Measurements from ENCODE around the gene CCL14. TPM values are rescaled to one million over a fixed set of nuclear protein-coding genes. Genes with fewer than 3 reads are reported as not detected.
A peak's percentile ranks its signal among the peaks of the same experiment; 100 is the strongest.

CCL14 gene
- total RNA-seq, 4 donors from 2014 or later, result 3.5 to 28.2 (median 17.3) TPM

GRCh38 chr17:35972066-35972465, 14.5 kb downstream of the CCL14 start:
- TF ChIP-seq POLR2A (IDR thresholded peaks at IDR 0.05), result no peak
- intact Hi-C loops (cut with DNase I; ENCODE audit: low total_unique reads), result no loop called here
- DNase-seq (ENCODE audit: low spot score in 2 of 2), result no peak
- WGBS, 2 donors, result 79 to 83% methylated on average over 1 of the region's 1 CpG
- H3K4me3 ChIP-seq (ENCODE audit: low read depth, poor library complexity, severe bottlenecking), result no peak overlapping the region

- 43 to 44% methylated on average over 8 of the region's 8 CpGs for WGBS, 2 donors
- intact Hi-C loops (cut with DNase I; ENCODE audit: low total_unique reads), result loop anchor here (10.0 kb wide), 1 partner anchor 515 kb away; the partner anchor contains the start of gene ZNHIT3
- no peak overlapping the region for H3K4me3 ChIP-seq (ENCODE audit: low read depth, poor library complexity, severe bottlenecking)
- DNase-seq (ENCODE audit: low spot score in 2 of 2), result peak; percentile 75 to 93
- TF ChIP-seq POLR2A (IDR thresholded peaks at IDR 0.05), result no peak
- no peak for TF ChIP-seq CTCF (IDR thresholded peaks at IDR 0.05)
These were observed 16.8 kb downstream of the CCL14 start for GRCh38 chr17:35969558-35970380.

- WGBS, 2 donors, result 80 to 88% methylated on average over 10 of the region's 10 CpGs
- H3K4me3 ChIP-seq (ENCODE audit: low read depth, poor library complexity, severe bottlenecking), result no peak overlapping the region
- DNase-seq (ENCODE audit: low spot score in 2 of 2), result peak in 1 of 2 donors; percentile 37
- TF ChIP-seq POLR2A (IDR thresholded peaks at IDR 0.05) (no peak), CTCF (IDR thresholded peaks at IDR 0.05) (no peak)
- intact Hi-C loops (cut with DNase I; ENCODE audit: low total_unique reads), result loop anchor here (10.0 kb wide), 1 partner anchor 516 kb away; the partner anchor contains the start of gene ZNHIT3
These were observed 17.9 kb downstream of the CCL14 start for GRCh38 chr17:35968520-35969054.

- WGBS, 2 donors, result 86 to 92% methylated on average over 7 of the region's 7 CpGs
- DNase-seq (ENCODE audit: low spot score in 2 of 2), result peak in 1 of 2 donors; percentile 42
- intact Hi-C loops (cut with DNase I; ENCODE audit: low total_unique reads), result loop anchor here (10.0 kb wide), 1 partner anchor 520 kb away; the partner anchor contains the start of gene ZNHIT3
- no peak overlapping the region for H3K4me3 ChIP-seq (ENCODE audit: low read depth, poor library complexity, severe bottlenecking)
- no peak for TF ChIP-seq POLR2A (IDR thresholded peaks at IDR 0.05)
- TF ChIP-seq CTCF (IDR thresholded peaks at IDR 0.05), result no peak
These were observed 21.3 kb downstream of the CCL14 start for GRCh38 chr17:35965272-35965671.

GRCh38 chr17:35963663-35964062, 22.9 kb downstream of the CCL14 start:
- DNase-seq (ENCODE audit: low spot score in 2 of 2), result no peak
- 68 to 75% methylated on average over 6 of the region's 6 CpGs for WGBS, 2 donors
- intact Hi-C loops (cut with DNase I; ENCODE audit: low total_unique reads), result loop anchor here (10.0 kb wide), 1 partner anchor 521 kb away; the partner anchor contains the start of gene ZNHIT3
- no peak overlapping the region for H3K4me3 ChIP-seq (ENCODE audit: low read depth, poor library complexity, severe bottlenecking)
- TF ChIP-seq CTCF (IDR thresholded peaks at IDR 0.05) (no peak), POLR2A (IDR thresholded peaks at IDR 0.05) (no peak)

- DNase-seq (ENCODE audit: low spot score in 2 of 2), result peak in 1 of 2 donors; percentile 77
- intact Hi-C loops (cut with DNase I; ENCODE audit: low total_unique reads), result no loop called here
- no peak overlapping the region for H3K4me3 ChIP-seq (ENCODE audit: low read depth, poor library complexity, severe bottlenecking)
- WGBS, 2 donors, result 64 to 66% methylated on average over 5 to 7 of the region's 7 CpGs
- TF ChIP-seq CTCF (IDR thresholded peaks at IDR 0.05) (no peak), POLR2A (IDR thresholded peaks at IDR 0.05) (no peak)
These were observed 32.8 kb downstream of the CCL14 start for GRCh38 chr17:35953720-35954119.

All from lower leg skin (tissue), 4 donors.